DMS153 treated with DMSO at 0.1 percent for 48 hours (cell line): Measurements from ENCODE around the gene KRTAP10-11.

Experiments
- DNase-seq: peaks from one replicate; lab custom pipeline; 2025; ENCODE audit not compliant: unreplicated experiment; lab: John Stamatoyannopoulos, UW

Gene KRTAP10-11

DNA sequence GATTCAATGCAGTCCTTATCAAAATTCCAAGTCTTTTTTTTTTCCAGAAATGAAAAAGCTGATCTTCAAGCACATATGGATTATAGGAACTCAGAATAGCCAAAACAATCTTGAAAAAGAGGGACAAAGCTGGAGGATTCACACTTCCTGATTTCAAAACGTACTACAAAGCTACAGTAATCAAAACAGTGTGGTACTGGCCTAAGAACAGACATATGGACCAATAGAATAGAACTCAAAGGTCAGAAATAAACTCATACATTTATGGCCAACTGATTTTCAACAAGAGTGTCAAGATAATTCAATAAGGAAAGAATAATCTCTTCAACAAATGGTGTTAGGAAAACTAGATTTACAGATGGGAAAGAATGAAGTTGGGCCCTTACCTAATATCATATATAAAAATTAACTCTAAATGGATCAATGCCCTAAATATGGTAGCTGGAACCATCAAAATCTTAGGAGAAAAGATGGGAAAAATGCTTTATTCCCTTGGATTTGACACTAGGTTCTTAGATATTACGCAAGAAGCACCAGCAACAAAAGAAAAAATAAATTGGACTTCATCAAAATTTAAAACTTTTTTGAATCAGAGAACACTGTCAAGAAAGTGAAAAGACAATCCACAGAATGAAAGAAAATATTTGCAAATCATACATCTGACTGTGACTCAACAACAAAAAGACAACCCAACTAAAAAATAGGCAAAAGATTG lies 46.7 kb downstream of the KRTAP10-11 start:
- DNase-seq = no peak

- no peak for DNase-seq
Measured at GRCh38 chr21:44694776-44695175, 48.6 kb downstream of the KRTAP10-11 start.

DNA sequence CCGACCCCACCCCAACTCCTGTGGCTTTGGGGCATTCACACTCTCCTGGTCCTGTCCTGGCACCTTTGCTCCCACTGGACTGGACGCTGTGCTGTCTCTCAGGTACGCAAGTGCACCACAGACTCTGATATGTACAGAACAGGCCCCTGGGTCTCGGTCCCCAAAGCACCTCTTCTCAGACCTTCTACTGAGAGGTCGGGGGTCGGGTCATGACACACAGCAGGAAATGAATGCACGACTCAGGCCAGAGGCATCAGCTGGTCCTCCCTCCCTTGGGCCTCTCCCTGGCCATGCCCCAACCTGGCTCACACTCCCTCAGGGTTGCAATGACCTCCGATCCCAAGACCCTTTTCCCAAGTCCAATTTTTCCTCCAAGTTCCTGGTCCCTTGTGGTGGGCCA lies 49.0 kb downstream of the KRTAP10-11 start:
- DNase-seq = no peak

- DNase-seq = no peak
Measured at GRCh38 chr21:44695641-44696040, 49.4 kb downstream of the KRTAP10-11 start.

DNA sequence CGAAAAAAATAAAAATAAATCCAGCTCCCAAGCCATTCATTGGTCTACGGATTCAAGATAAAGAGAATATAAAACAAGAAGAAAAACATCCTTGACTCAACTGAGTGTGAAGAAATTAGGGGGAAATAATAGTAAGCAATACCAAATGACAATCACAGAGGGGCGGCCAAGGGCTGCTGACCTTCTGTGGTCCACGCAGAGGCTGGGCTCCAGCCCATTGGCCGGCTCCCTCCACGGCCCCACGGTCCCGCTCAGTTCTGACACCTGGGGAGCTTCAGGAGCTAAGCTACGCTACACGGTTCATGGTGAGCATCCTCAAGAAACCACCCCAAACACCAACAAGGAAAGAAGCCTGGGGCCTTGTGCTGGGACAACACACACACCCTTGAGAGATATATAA lies 50.4 kb downstream of the KRTAP10-11 start:
- DNase-seq = no peak
